A549 (cell line): Measurements from ENCODE around the gene RPGR. TPM values are rescaled to one million over a fixed set of nuclear protein-coding genes. Genes with fewer than 3 reads are reported as not detected.

Source experiments
- ATAC-seq, 2 experiments: fragments of 200-7000 bp in 1 of 2; fragments of >200 bp in 1 of 2; cut with Nextera tagmentation in 1 of 2; cut with Tn5 transposase in 1 of 2; 3 replicates each; pipeline versions ENCODE4 v1.8.0 to v1.9.1; 2018 to 2020; ENCODE audit warnings: mild to moderate bottlenecking in 1 of 2, moderate library complexity in 1 of 2
- CTCF ChIA-PET: fragments of 300-600 bp; sonication (Branson Sonifier 250); formaldehyde crosslinking; extraction: SDS; loops from one replicate; lab custom pipeline; 2021; ENCODE audit warnings: antibody characterized with exemption, inconsistent platforms; lab: Yijun Ruan, JAX
- POLR2A ChIA-PET: fragments of 350-600 bp; formaldehyde crosslinking; extraction: SDS; loops from one replicate; lab custom pipeline; 2021; ENCODE audit warnings: antibody characterized with exemption, inconsistent platforms; lab: Yijun Ruan, JAX
- DNase-seq, 2 experiments: peaks; one replicate each; pipeline versions ENCODE4 v3.0.0 to v3.0.0-alpha.2; 2011 to 2016; ENCODE audit warnings: low read depth in 1 of 2, low spot score in 1 of 2
- FAIRE-seq: peaks from 2 replicates; lab custom pipeline; 2011; peaks lifted over from hg19 to GRCh38; lab: Jason Lieb, UNC
- H3K27ac ChIP-seq, 2 experiments: fragments of >200 bp; sonication (Bioruptor Twin); formaldehyde crosslinking; 3 replicates each; pipeline ENCODE4 v1.5.1; 2016 to 2017
- H3K4me1 ChIP-seq: fragments of >200 bp; sonication (Bioruptor Twin); formaldehyde crosslinking; 3 replicates; pipeline ENCODE4 v1.6.1; 2016
- H3K4me2 ChIP-seq: fragments of >200 bp; sonication (Bioruptor Twin); formaldehyde crosslinking; 3 replicates; pipeline ENCODE4 v1.6.1; 2016
- H3K4me3 ChIP-seq: fragments of >200 bp; sonication (Bioruptor Twin); formaldehyde crosslinking; 3 replicates; pipeline ENCODE4 v1.5.1; 2016
- H3K9me3 ChIP-seq: fragments of >200 bp; sonication (Bioruptor Twin); formaldehyde crosslinking; 3 replicates; pipeline ENCODE4 v1.6.1; 2016
- ATOH8 ChIP-seq: fragments of 250-450 bp; sonication (Bioruptor Pico); IDR thresholded peaks from 2 replicates; pipeline ENCODE4 v1.5.0; 2020; ENCODE audit warnings: low read depth, mild to moderate bottlenecking, moderate library complexity
- CBX8 ChIP-seq: fragments of 200-600 bp; sonication (generic); IDR thresholded peaks from 2 replicates; pipeline ENCODE4 v1.6.1; 2016
- CEBPB ChIP-seq, 2 experiments: fragments of >200 bp in 1 of 2; sonication (Bioruptor Twin) in 1 of 2; formaldehyde crosslinking in 1 of 2; IDR thresholded peaks; 2 replicates each; pipeline ENCODE4 v1.6.1; 2012 to 2016
- CHD2 ChIP-seq: fragments of 150-350 bp; IDR thresholded peaks from 2 replicates; pipeline ENCODE4 v1.6.1; 2014; ENCODE audit warnings: low read length; ENCODE audit not compliant: partially characterized antibody
- ELK1 ChIP-seq: fragments of 150-350 bp; IDR thresholded peaks from 2 replicates; pipeline ENCODE4 v1.6.1; 2014; ENCODE audit warnings: low read depth, mild to moderate bottlenecking, low read length
- FOSL2 ChIP-seq, 2 experiments: fragments of 450-650 bp in 1 of 2; fragments of >200 bp in 1 of 2; sonication (Bioruptor Twin) in 1 of 2; formaldehyde crosslinking; IDR thresholded peaks; 2 replicates each; pipeline versions ENCODE4 v1.5.0 to v1.6.1; 2016 to 2020; ENCODE audit warnings: mild to moderate bottlenecking in 1 of 2, moderate library complexity in 1 of 2
- HOXB13 ChIP-seq: fragments of 250-450 bp; sonication (Bioruptor Pico); IDR thresholded peaks from 2 replicates; pipeline ENCODE4 v1.5.0; 2020; ENCODE audit warnings: low read depth, mild to moderate bottlenecking, moderate library complexity
- JUNB ChIP-seq: fragments of >200 bp; sonication (Bioruptor Twin); formaldehyde crosslinking; IDR thresholded peaks from 2 replicates; pipeline ENCODE4 v1.6.1; 2016
- KDM5A ChIP-seq: fragments of 200-600 bp; sonication (generic); IDR thresholded peaks from 2 replicates; pipeline ENCODE4 v1.6.1; 2016; ENCODE audit warnings: antibody characterized with exemption, mild to moderate bottlenecking
- MAFK ChIP-seq: fragments of 450-650 bp; IDR thresholded peaks from 2 replicates; pipeline ENCODE4 v1.6.1; 2014; ENCODE audit not compliant: partially characterized antibody
- MAZ ChIP-seq: fragments of 150-350 bp; IDR thresholded peaks from 2 replicates; pipeline ENCODE4 v1.6.1; 2014; ENCODE audit warnings: antibody characterized with exemption, low read depth, low read length, borderline replicate concordance
- NFE2L2 ChIP-seq: fragments of 150-350 bp; conservative IDR thresholded peaks from 2 replicates; pipeline ENCODE4 v1.6.1; 2014; ENCODE audit warnings: low read length
- NR3C1 ChIP-seq: fragments of >200 bp; sonication (Bioruptor Twin); formaldehyde crosslinking; IDR thresholded peaks from 3 replicates; pipeline ENCODE4 v1.6.1; 2017
- POLR2A ChIP-seq: IDR thresholded peaks from 2 replicates; pipeline ENCODE4 v1.6.1; 2012; ENCODE audit warnings: mild to moderate bottlenecking, low read length
- RAD21 ChIP-seq, 2 experiments: fragments of >200 bp in 1 of 2; sonication (Bioruptor Twin) in 1 of 2; formaldehyde crosslinking in 1 of 2; IDR thresholded peaks in 1 of 2; conservative IDR thresholded peaks in 1 of 2; 2 replicates in 1 of 2; 3 replicates in 1 of 2; pipeline ENCODE4 v1.6.1; 2012 to 2018; ENCODE audit warnings: inconsistent platforms in 1 of 2
- RARB ChIP-seq: fragments of 250-450 bp; sonication (Bioruptor Pico); IDR thresholded peaks from 2 replicates; pipeline ENCODE4 v1.8.0; 2021; ENCODE audit warnings: mild to moderate bottlenecking, moderate library complexity
- RNF2 ChIP-seq: fragments of 200-600 bp; sonication (generic); IDR thresholded peaks from 2 replicates; pipeline ENCODE4 v1.6.1; 2016; ENCODE audit warnings: low read depth, mild to moderate bottlenecking, antibody characterized with exemption, moderate library complexity, borderline replicate concordance
- USF2 ChIP-seq: fragments of 450-650 bp; IDR thresholded peaks from 2 replicates; pipeline ENCODE4 v1.6.1; 2014; ENCODE audit warnings: antibody characterized with exemption
- ZFP36 ChIP-seq: fragments of 450-650 bp; IDR thresholded peaks from 2 replicates; pipeline ENCODE4 v1.6.1; 2014; ENCODE audit warnings: borderline replicate concordance; ENCODE audit not compliant: partially characterized antibody
- ZNF302 ChIP-seq: fragments of 250-450 bp; sonication (Bioruptor Pico); IDR thresholded peaks from 2 replicates; pipeline ENCODE4 v1.9.0; 2021; ENCODE audit warnings: inconsistent platforms, mild to moderate bottlenecking, moderate library complexity
- ZSCAN20 ChIP-seq: fragments of 250-450 bp; sonication (Bioruptor Pico); IDR thresholded peaks from 2 replicates; pipeline ENCODE4 v1.8.0; 2022; ENCODE audit warnings: mild to moderate bottlenecking, moderate library complexity
- WGBS: methylation state at CpG from one replicate; pipeline ENCODE4 v1.1.6; 2017; ENCODE audit errors: missing lambda C conversion rate; 5-methylcytosine and 5-hydroxymethylcytosine counted together
- polyA plus RNA-seq, 4 experiments: library from polyadenylated mRNA; depleted of rRNA in 3 of 4; stranded (reverse); fragments of >200 nt; fragmentation: RNase III in 1 of 4; extraction: RNeasy Plus Mini Kit Qiagen cat#74134 plus additional on column Dnase treatment in 1 of 4; gene quantifications; 2 replicates in 3 of 4; 3 replicates in 1 of 4; pipeline ENCODE4 v1.2.3, GENCODE V29; 2011 to 2017
- TF ChIP-seq, protein P1 (sequence below): IDR thresholded peaks from 2 replicates; pipeline ENCODE4 v1.6.1; 2012
- TF ChIP-seq, protein P2 (sequence below): fragments of >200 bp; sonication (Bioruptor Twin); formaldehyde crosslinking; IDR thresholded peaks from 2 replicates; pipeline ENCODE4 v1.6.1; 2016

Gene RPGR
- polyA plus RNA-seq, 2 of the 4 experiments (the other 2 are of a cell fraction) = 8.1 to 10.5 TPM

GRCh38 chrX:38357747-38358673, 30.7 kb upstream of the RPGR start:
- H3K27ac ChIP-seq = no peak overlapping the region
- no peaks in the 10 kb centered on the region for H3K4me1 ChIP-seq
- FAIRE-seq = no peak
- H3K9me3 ChIP-seq = no peaks in the 10 kb centered on the region
- ChIA-PET CTCF (interaction anchor here (0.6 to 1.7 kb wide), 3 partner anchors 31 to 1825 kb away, joined by 3 to 4 read pairs (median 4); partner anchors contain the start of gene RPGR), POLR2A (no interaction called here)
- no peak for ATAC-seq
- no peak for DNase-seq
- no peak overlapping the region for H3K4me2 ChIP-seq
- TF ChIP-seq NR3C1 (no peak), RAD21 (conservative IDR thresholded peaks at IDR 0.05 in 1 of 2, IDR thresholded peaks at IDR 0.05 in 1 of 2) (no peak), NFE2L2 (no peak), ZFP36 (no peak), MAZ (no peak), USF2 (no peak), RNF2 (no peak), CBX8 (no peak), ELK1 (no peak), MAFK (no peak), CEBPB (IDR thresholded peaks at IDR 0.05) (no peak), HOXB13 (CRISPR knock-in tag) (no peak), ZNF302 (CRISPR knock-in tag) (no peak), FOSL2 (IDR thresholded peaks at IDR 0.05) (no peak), FOSL2 (CRISPR knock-in tag; IDR thresholded peaks at IDR 0.05) (no peak), CHD2 (no peak)
- TF ChIP-seq, protein P1, sequence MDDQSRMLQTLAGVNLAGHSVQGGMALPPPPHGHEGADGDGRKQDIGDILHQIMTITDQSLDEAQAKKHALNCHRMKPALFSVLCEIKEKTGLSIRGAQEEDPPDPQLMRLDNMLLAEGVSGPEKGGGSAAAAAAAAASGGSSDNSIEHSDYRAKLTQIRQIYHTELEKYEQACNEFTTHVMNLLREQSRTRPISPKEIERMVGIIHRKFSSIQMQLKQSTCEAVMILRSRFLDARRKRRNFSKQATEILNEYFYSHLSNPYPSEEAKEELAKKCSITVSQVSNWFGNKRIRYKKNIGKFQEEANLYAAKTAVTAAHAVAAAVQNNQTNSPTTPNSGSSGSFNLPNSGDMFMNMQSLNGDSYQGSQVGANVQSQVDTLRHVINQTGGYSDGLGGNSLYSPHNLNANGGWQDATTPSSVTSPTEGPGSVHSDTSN = no peak
- WGBS = 31% methylated on average over 4 of the region's 4 CpGs
- H3K4me3 ChIP-seq = no peak overlapping the region

DNA sequence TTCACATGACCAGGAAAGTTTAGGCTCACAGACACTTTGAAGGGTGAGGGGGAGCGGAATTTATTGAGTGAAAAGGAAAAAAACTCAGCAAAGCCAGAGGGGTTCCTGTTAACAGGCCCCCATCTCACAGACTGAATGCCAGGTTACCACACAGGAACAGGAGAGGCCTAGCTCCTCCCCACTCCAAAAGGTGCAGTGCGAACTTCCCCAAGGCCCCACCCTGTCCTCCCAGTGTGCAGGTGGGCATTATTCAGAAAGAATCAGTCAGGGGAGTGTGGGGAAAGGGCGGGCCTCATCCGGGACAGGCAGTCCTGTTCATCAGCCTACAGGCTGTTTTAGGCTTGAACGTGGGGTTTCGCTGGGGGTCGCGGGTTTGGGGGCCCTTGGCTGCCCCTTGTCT, 29.1 kb upstream of the RPGR start:
- H3K9me3 ChIP-seq = no peaks in the 10 kb centered on the region
- FAIRE-seq = no peak
- H3K4me3 ChIP-seq = no peak overlapping the region
- DNase-seq = no peak
- no peak overlapping the region for H3K27ac ChIP-seq
- H3K4me2 ChIP-seq = no peak overlapping the region
- CTCF ChIA-PET = no interaction called here
- POLR2A ChIA-PET = no interaction called here
- no peak for ATAC-seq
- 80% methylated on average over 8 of the region's 8 CpGs for WGBS
- H3K4me1 ChIP-seq = no peaks in the 10 kb centered on the region
- TF ChIP-seq RNF2 (no peak), ZSCAN20 (no peak), JUNB (no peak), ATOH8 (CRISPR knock-in tag) (no peak), KDM5A (no peak), RARB (CRISPR knock-in tag) (no peak), ELK1 (no peak), POLR2A (no peak), CHD2 (no peak), HOXB13 (CRISPR knock-in tag) (no peak)
- TF ChIP-seq, protein P2, sequence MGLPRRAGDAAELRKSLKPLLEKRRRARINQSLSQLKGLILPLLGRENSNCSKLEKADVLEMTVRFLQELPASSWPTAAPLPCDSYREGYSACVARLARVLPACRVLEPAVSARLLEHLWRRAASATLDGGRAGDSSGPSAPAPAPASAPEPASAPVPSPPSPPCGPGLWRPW = no peak
